ENCODE results near the gene AUTS2.

Gene AUTS2

GRCh38 chr7:70793060-70793459, 1194.8 kb downstream of the AUTS2 start:
- Histone ChIP-seq H3K27me3 (replicated peaks; ENCODE audit: control insufficient read depth, insufficient read depth, low read length, poor library complexity, severe bottlenecking) (no peaks in the 10 kb centered on the region), H3K4me1 (ENCODE audit: control insufficient read depth, insufficient read depth, low read length, poor library complexity, severe bottlenecking) (peaks cover 12% of the 10 kb centered on the region), H3K9me3 (ENCODE audit: control insufficient read depth, low read length) (no peaks in the 10 kb centered on the region), H3K27ac (ENCODE audit: insufficient read depth, low read length, poor library complexity, severe bottlenecking) (no peak overlapping the region), H3K36me3 (ENCODE audit: control insufficient read depth, insufficient read depth, low read length) (peaks cover 3% of the 10 kb centered on the region), H3K4me3 (ENCODE audit: insufficient read depth, low read depth, low read length, poor library complexity, severe bottlenecking) (no peak overlapping the region)
- no peak for DNase-seq

GRCh38 chr7:70793821-70794220, 1195.5 kb downstream of the AUTS2 start:
- peaks cover 3% of the 10 kb centered on the region for H3K36me3 ChIP-seq (ENCODE audit: control insufficient read depth, insufficient read depth, low read length)
- H3K9me3 ChIP-seq (ENCODE audit: control insufficient read depth, low read length): no peaks in the 10 kb centered on the region
- H3K27ac ChIP-seq (ENCODE audit: insufficient read depth, low read length, poor library complexity, severe bottlenecking): no peak overlapping the region
- DNase-seq: no peak
- no peaks in the 10 kb centered on the region for H3K27me3 ChIP-seq (replicated peaks; ENCODE audit: control insufficient read depth, insufficient read depth, low read length, poor library complexity, severe bottlenecking)
- no peak overlapping the region for H3K4me3 ChIP-seq (ENCODE audit: insufficient read depth, low read depth, low read length, poor library complexity, severe bottlenecking)
- H3K4me1 ChIP-seq (ENCODE audit: control insufficient read depth, insufficient read depth, low read length, poor library complexity, severe bottlenecking): peaks cover 10% of the 10 kb centered on the region

GRCh38 chr7:70794962-70795361, 1196.7 kb downstream of the AUTS2 start:
- peaks cover 3% of the 10 kb centered on the region for H3K36me3 ChIP-seq (ENCODE audit: control insufficient read depth, insufficient read depth, low read length)
- peaks cover 4% of the 10 kb centered on the region for H3K9me3 ChIP-seq (ENCODE audit: control insufficient read depth, low read length)
- DNase-seq: no peak
- H3K27ac ChIP-seq (ENCODE audit: insufficient read depth, low read length, poor library complexity, severe bottlenecking): no peak overlapping the region
- H3K4me3 ChIP-seq (ENCODE audit: insufficient read depth, low read depth, low read length, poor library complexity, severe bottlenecking): no peak overlapping the region
- peaks cover 4% of the 10 kb centered on the region for H3K4me1 ChIP-seq (ENCODE audit: control insufficient read depth, insufficient read depth, low read length, poor library complexity, severe bottlenecking)
- no peaks in the 10 kb centered on the region for H3K27me3 ChIP-seq (replicated peaks; ENCODE audit: control insufficient read depth, insufficient read depth, low read length, poor library complexity, severe bottlenecking)

GRCh38 chr7:70795948-70796347, 1197.7 kb downstream of the AUTS2 start:
- H3K27me3 ChIP-seq (replicated peaks; ENCODE audit: control insufficient read depth, insufficient read depth, low read length, poor library complexity, severe bottlenecking): no peaks in the 10 kb centered on the region
- no peak for DNase-seq
- H3K9me3 ChIP-seq (ENCODE audit: control insufficient read depth, low read length): peaks cover 8% of the 10 kb centered on the region
- H3K36me3 ChIP-seq (ENCODE audit: control insufficient read depth, insufficient read depth, low read length): peaks cover 3% of the 10 kb centered on the region
- peaks cover 4% of the 10 kb centered on the region for H3K4me1 ChIP-seq (ENCODE audit: control insufficient read depth, insufficient read depth, low read length, poor library complexity, severe bottlenecking)
- H3K27ac ChIP-seq (ENCODE audit: insufficient read depth, low read length, poor library complexity, severe bottlenecking): no peak overlapping the region
- no peak overlapping the region for H3K4me3 ChIP-seq (ENCODE audit: insufficient read depth, low read depth, low read length, poor library complexity, severe bottlenecking)

GRCh38 chr7:70797109-70797514, 1198.8 kb downstream of the AUTS2 start:
- peaks cover 8% of the 10 kb centered on the region for H3K9me3 ChIP-seq (ENCODE audit: control insufficient read depth, low read length)
- peaks cover 3% of the 10 kb centered on the region for H3K36me3 ChIP-seq (ENCODE audit: control insufficient read depth, insufficient read depth, low read length)
- no peaks in the 10 kb centered on the region for H3K27me3 ChIP-seq (replicated peaks; ENCODE audit: control insufficient read depth, insufficient read depth, low read length, poor library complexity, severe bottlenecking)
- H3K27ac ChIP-seq (ENCODE audit: insufficient read depth, low read length, poor library complexity, severe bottlenecking): peak overlapping the region; percentile 21
- peaks cover 4% of the 10 kb centered on the region for H3K4me1 ChIP-seq (ENCODE audit: control insufficient read depth, insufficient read depth, low read length, poor library complexity, severe bottlenecking)
- H3K4me3 ChIP-seq (ENCODE audit: insufficient read depth, low read depth, low read length, poor library complexity, severe bottlenecking): no peak overlapping the region
- no peak for DNase-seq

- no peak for DNase-seq
- Histone ChIP-seq H3K27ac (ENCODE audit: insufficient read depth, low read length, poor library complexity, severe bottlenecking) (no peak overlapping the region), H3K4me1 (ENCODE audit: control insufficient read depth, insufficient read depth, low read length, poor library complexity, severe bottlenecking) (peaks cover 4% of the 10 kb centered on the region), H3K9me3 (ENCODE audit: control insufficient read depth, low read length) (peaks cover 8% of the 10 kb centered on the region), H3K4me3 (ENCODE audit: insufficient read depth, low read depth, low read length, poor library complexity, severe bottlenecking) (no peak overlapping the region), H3K27me3 (replicated peaks; ENCODE audit: control insufficient read depth, insufficient read depth, low read length, poor library complexity, severe bottlenecking) (no peaks in the 10 kb centered on the region), H3K36me3 (ENCODE audit: control insufficient read depth, insufficient read depth, low read length) (no peaks in the 10 kb centered on the region)
These were observed 1201.6 kb downstream of the AUTS2 start for GRCh38 chr7:70799841-70800405.

- Histone ChIP-seq H3K27ac (ENCODE audit: insufficient read depth, low read length, poor library complexity, severe bottlenecking) (no peak overlapping the region), H3K9me3 (ENCODE audit: control insufficient read depth, low read length) (peaks cover under 1% of the 10 kb centered on the region), H3K27me3 (replicated peaks; ENCODE audit: control insufficient read depth, insufficient read depth, low read length, poor library complexity, severe bottlenecking) (no peaks in the 10 kb centered on the region), H3K4me1 (ENCODE audit: control insufficient read depth, insufficient read depth, low read length, poor library complexity, severe bottlenecking) (no peaks in the 10 kb centered on the region), H3K36me3 (ENCODE audit: control insufficient read depth, insufficient read depth, low read length) (no peaks in the 10 kb centered on the region), H3K4me3 (ENCODE audit: insufficient read depth, low read depth, low read length, poor library complexity, severe bottlenecking) (no peak overlapping the region)
- no peak for DNase-seq
These were observed 1207.1 kb downstream of the AUTS2 start for GRCh38 chr7:70805360-70805759.

GRCh38 chr7:70807650-70808049, 1209.4 kb downstream of the AUTS2 start:
- Histone ChIP-seq H3K27me3 (replicated peaks; ENCODE audit: control insufficient read depth, insufficient read depth, low read length, poor library complexity, severe bottlenecking) (no peaks in the 10 kb centered on the region), H3K9me3 (ENCODE audit: control insufficient read depth, low read length) (no peaks in the 10 kb centered on the region), H3K4me1 (ENCODE audit: control insufficient read depth, insufficient read depth, low read length, poor library complexity, severe bottlenecking) (no peaks in the 10 kb centered on the region), H3K27ac (ENCODE audit: insufficient read depth, low read length, poor library complexity, severe bottlenecking) (no peak overlapping the region), H3K36me3 (ENCODE audit: control insufficient read depth, insufficient read depth, low read length) (no peaks in the 10 kb centered on the region), H3K4me3 (ENCODE audit: insufficient read depth, low read depth, low read length, poor library complexity, severe bottlenecking) (no peak overlapping the region)
- DNase-seq: no peak

GRCh38 chr7:70808876-70809275, 1210.6 kb downstream of the AUTS2 start:
- no peak overlapping the region for H3K27ac ChIP-seq (ENCODE audit: insufficient read depth, low read length, poor library complexity, severe bottlenecking)
- DNase-seq: no peak

GRCh38 chr7:70810558-70811139, 1212.4 kb downstream of the AUTS2 start:
- Histone ChIP-seq H3K9me3 (ENCODE audit: control insufficient read depth, low read length) (no peaks in the 10 kb centered on the region), H3K27me3 (replicated peaks; ENCODE audit: control insufficient read depth, insufficient read depth, low read length, poor library complexity, severe bottlenecking) (no peaks in the 10 kb centered on the region), H3K27ac (ENCODE audit: insufficient read depth, low read length, poor library complexity, severe bottlenecking) (no peak overlapping the region), H3K4me1 (ENCODE audit: control insufficient read depth, insufficient read depth, low read length, poor library complexity, severe bottlenecking) (no peaks in the 10 kb centered on the region), H3K4me3 (ENCODE audit: insufficient read depth, low read depth, low read length, poor library complexity, severe bottlenecking) (no peak overlapping the region), H3K36me3 (ENCODE audit: control insufficient read depth, insufficient read depth, low read length) (no peaks in the 10 kb centered on the region)
- DNase-seq: no peak

More at GRCh38 chr7:70808876-70809275, 1210.6 kb downstream of the AUTS2 start:
- H3K4me1 ChIP-seq (ENCODE audit: control insufficient read depth, insufficient read depth, low read length, poor library complexity, severe bottlenecking): no peaks in the 10 kb centered on the region
- H3K9me3 ChIP-seq (ENCODE audit: control insufficient read depth, low read length): no peaks in the 10 kb centered on the region
- H3K4me3 ChIP-seq (ENCODE audit: insufficient read depth, low read depth, low read length, poor library complexity, severe bottlenecking): no peak overlapping the region
- H3K27me3 ChIP-seq (replicated peaks; ENCODE audit: control insufficient read depth, insufficient read depth, low read length, poor library complexity, severe bottlenecking): no peaks in the 10 kb centered on the region
- no peaks in the 10 kb centered on the region for H3K36me3 ChIP-seq (ENCODE audit: control insufficient read depth, insufficient read depth, low read length)
